HG03432 (cell line): ENCODE results near the gene ZNF467.

Source experiments
- ATAC-seq: cut with Tn5 transposase; IDR thresholded peaks from one replicate; pipeline ENCODE4 v1.9.1; 2021; ENCODE audit warnings: mild to moderate bottlenecking, moderate library complexity; ENCODE audit not compliant: unreplicated experiment

ZNF467 gene, protein sequence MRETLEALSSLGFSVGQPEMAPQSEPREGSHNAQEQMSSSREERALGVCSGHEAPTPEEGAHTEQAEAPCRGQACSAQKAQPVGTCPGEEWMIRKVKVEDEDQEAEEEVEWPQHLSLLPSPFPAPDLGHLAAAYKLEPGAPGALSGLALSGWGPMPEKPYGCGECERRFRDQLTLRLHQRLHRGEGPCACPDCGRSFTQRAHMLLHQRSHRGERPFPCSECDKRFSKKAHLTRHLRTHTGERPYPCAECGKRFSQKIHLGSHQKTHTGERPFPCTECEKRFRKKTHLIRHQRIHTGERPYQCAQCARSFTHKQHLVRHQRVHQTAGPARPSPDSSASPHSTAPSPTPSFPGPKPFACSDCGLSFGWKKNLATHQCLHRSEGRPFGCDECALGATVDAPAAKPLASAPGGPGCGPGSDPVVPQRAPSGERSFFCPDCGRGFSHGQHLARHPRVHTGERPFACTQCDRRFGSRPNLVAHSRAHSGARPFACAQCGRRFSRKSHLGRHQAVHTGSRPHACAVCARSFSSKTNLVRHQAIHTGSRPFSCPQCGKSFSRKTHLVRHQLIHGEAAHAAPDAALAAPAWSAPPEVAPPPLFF

DNA sequence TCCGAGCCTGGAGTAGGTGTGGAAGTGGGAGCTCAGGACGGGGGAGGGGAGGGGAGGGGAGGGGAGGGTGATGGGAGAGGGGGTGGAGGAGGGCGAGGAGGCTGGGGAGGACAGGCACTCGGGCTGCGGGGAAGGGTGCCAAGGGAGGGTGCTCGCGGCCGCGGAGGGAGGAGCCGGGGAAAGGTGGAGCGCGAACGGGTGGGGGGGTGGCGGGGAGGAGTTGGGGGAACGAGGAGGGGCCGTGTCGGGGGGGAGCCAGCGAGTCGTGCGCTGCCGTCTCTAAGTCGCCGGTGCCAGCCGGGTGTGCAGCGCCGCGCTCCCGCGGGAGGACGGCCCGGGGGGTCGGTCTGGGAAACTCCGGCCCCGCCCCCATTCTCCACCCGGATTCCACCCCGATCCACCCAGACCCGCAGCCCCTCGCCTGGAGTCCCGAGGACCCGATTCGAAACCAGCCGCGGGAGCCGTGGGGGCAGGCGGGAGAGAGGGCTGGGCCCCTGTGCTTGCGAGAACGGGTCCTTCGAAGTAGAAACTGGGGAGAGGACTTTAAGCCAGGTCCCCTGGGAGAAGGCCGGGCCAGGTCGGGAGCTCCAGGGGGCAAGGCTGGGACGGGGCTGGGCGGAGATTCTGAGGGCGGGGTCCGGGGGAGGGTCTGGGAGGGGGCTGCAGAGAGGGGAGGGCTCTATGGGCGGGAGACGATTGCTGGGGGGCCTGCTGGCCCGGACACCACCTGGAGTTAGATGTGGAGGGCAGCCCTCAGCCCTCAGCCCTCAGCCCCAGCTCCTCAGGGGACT lies at the start of gene ZNF467:
Gene ZNF467 (minus strand): TSS at position 143 of the 791 bp plus-strand sequence. CDS start 2,556 bp downstream, outside the sequence.
- no peak for ATAC-seq

DNA sequence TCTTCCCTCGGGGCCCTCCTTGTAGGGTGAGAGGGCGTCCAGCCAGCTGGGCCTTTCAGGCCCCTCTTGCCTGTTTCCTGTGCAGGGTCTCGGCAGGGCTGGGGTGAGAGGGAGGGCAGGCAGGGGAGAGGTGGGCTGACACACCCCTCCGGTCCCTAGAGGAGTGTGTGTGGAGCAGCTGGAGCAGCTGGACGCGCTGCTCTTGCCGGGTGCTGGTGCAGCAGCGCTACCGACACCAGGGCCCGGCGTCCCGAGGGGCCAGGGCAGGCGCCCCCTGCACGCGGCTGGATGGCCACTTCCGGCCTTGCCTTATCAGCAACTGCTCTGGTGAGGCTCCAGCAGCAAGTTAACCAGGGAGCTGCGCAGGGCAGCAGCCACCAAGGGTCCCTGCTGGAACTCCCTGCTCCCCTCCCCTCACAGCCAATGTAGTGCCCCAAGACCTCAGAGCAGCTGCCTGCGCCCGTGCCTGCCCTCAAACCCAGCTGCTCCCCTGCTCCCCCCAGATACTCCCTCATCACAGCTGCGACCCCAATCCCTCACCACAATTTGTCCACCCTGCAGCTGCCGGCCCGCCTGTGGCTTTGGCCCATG lies 49.1 kb upstream of the ZNF467 start:
- no peak for ATAC-seq

DNA sequence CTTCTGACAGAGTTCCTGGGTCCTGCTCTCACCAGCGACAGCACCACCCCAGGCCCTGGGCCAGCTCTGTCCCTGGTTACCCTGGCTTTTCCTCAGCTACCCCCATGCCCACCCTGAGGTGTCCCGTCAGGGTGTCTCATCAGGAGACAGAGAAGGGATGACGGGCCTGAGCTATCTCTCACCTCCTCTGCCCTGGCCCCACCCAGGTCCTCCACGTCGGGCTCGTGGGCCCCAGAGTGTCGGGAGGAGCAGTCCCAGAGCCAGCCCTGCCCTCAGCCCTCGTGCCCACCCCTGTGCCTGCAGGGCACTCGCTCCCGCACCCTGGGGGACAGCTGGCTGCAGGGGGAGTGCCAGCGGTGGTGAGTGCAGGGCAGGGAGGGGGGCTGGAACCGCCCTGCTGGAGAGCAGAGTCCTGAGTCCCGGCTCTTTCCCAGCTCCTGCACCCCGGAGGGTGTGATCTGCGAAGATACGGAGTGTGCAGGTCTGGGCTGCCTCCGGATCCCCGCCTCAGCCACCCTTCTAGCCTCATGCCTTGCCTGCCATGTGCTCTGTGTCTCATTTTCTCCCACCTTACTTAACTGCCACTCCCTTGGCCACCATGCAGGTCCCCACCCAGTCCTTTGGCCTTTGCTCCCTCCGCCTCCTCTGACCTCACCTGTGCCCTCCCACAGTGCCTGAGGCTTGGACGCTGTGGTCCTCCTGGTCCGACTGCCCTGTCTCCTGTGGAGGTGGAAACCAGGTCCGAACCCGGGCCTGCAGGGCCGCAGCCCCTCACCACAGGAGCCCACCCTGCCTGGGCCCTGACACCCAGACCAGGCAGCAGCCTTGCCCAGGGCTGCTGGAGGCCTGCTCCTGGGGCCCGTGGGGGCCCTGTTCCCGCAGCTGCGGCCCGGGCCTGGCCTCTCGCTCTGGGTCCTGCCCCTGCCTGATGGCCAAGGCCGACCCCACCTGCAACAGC lies 48.1 kb upstream of the ZNF467 start:
- no peak for ATAC-seq

- no peak for ATAC-seq
Measured at GRCh38 chr7:149820622-149821190, 47.3 kb upstream of the ZNF467 start.

DNA sequence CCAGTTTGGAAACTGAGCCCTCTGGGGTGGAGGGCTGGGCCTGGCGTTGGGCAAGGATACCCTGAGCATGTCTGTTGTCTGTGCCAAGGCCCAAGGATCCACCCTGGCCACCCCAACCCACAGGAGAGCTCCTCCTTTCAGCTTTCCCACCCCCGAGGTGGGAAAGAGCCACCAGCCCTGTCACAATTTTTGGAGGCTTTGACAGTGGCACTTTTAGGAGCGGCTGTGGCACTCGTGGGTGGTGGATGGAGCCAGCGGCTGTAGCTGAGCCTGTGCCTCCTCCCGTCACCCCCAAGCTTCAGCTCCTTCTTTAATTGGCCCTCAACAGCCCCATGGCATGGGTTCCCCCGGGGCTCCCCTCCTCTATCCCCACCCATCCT lies 46.6 kb upstream of the ZNF467 start:
- no peak for ATAC-seq

DNA sequence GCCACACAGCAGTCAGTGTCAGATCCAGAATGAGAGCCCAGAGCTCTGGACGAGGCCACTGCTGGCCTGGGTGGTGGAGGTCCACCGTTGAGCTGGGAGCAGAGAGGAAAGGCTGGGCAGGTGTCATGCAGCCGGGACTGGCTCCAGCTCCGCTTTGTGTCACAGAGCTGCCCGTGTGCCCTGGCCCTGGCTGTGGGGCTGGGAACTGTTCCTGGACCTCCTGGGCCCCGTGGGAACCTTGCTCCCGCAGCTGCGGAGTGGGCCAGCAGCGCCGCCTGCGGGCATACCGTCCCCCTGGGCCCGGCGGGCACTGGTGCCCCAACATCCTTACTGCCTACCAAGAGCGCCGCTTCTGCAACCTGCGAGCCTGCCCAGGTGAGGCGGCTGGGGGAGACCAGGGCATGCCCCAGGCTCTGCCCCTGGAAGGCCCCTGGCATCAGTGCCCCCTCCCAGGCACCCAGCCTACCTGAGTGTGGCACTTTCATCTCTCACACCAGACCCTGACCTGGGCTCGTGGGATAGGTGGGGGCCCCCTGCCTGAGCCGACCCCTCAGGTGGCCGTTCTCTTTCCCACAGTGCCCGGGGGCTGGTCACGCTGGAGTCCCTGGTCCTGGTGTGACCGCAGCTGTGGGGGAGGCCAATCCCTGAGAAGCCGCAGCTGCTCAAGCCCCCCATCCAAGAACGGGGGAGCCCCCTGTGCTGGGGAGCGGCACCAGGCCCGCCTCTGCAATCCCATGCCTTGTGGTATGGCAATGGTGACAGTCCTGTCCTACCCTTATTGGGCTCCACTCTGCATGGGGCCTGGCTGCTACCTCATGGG lies 46.0 kb upstream of the ZNF467 start:
- ATAC-seq = no peak

- ATAC-seq = no peak
Measured at GRCh38 chr7:149818536-149818840, 45.1 kb upstream of the ZNF467 start.

- no peak for ATAC-seq
Measured at GRCh38 chr7:149817836-149818535, 44.6 kb upstream of the ZNF467 start.

GRCh38 chr7:149817301-149817771 lies 43.9 kb upstream of the ZNF467 start:
- no peak for ATAC-seq

DNA sequence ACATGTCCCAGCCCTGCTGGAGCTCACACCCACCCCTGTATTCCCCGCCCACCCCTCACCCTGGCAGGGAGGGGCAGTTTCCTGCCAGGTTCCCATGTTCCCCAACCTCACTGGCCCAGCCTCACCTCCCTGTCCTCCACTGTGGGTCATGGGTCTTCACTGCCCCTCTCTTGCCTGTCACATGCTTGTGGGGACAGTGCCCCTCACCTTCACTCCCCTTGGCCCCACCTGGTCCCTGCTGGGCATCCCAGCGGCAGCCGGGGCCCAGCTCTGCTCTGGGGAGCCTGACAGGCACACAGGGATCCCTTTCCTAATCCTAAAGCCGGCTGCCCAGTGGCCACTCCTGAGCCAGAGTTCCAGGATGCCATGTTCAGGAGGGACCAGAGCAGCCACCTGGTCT lies 43.4 kb upstream of the ZNF467 start:
- ATAC-seq = no peak

DNA sequence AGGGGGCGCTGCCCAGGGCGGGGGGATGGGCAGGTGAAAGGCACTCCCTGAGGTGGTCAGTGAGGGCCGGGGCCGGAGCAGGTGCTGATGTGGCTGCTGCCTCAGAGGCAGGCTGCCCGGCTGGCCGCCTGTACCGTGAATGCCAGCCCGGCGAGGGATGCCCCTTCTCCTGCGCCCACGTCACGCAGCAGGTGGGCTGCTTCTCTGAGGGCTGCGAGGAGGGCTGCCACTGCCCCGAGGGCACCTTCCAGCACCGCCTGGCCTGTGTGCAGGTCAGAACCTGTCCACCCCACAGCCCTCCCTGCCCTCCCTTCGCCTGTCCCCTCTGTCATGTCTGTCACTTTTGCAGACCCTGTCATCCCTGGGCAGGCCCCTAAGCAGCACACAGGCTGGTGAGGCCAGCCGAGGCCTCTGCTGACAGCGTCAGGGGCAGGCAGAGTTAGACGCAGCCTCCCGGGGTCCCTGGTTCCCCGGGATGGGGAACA lies 42.9 kb upstream of the ZNF467 start:
- ATAC-seq = no peak

DNA sequence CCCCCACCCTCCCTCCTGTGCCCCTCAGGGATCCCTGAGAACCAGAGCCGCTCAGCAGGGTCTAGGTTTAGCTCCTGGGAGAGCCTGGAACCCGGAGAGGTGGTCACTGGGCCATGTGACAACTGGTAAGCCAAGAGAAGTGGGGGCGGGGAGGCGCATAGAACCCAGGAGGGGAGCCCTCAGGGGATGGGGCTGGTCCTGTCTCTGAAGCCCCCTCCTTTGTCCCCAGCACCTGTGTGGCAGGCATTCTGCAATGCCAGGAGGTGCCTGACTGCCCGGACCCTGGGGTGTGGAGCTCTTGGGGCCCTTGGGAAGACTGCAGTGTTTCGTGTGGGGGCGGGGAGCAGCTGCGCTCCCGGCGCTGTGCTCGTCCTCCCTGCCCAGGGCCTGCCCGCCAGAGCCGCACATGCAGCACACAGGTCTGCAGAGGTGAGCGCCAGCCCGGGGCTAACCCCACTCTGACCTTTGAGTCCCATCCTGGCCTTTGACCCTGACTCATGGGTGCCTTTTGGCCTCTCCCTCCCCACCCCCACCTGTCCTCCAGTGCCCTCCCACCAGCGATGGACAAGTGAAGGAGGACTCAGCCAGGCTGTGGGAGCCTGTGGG lies 42.4 kb upstream of the ZNF467 start:
- ATAC-seq = no peak

DNA sequence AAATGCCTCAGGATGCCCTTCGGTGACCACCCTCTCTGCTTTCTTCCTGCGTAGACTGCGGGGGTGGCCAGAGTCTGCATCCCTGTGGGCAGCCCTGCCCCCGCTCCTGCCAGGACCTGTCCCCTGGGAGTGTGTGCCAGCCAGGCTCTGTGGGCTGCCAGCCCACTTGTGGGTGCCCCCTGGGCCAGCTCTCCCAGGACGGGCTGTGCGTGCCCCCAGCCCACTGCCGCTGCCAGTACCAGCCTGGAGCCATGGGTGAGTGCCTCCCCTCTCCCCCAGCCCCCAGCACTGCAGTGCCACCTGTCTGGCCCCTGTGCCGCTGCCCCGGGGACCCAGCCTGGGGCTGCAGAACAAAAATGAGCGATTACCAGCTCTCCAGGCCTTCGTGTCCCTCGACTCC lies 41.7 kb upstream of the ZNF467 start:
- ATAC-seq = no peak

DNA sequence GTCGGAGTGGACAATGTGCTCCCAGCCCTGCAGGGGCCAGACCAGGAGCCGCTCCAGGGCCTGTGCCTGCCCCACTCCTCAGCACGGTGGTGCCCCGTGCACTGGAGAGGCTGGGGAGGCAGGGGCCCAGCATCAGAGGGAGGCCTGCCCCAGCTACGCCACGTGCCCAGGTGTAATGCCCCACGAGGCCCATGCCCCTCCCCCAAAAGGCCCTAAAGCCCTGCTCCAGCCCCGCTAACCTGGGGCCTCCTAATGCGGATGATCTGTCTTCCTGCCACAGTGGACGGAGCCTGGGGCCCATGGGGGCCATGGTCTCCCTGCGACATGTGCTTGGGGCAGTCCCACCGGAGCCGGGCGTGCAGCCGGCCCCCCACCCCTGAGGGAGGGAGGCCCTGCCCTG lies 41.1 kb upstream of the ZNF467 start:
- no peak for ATAC-seq

DNA sequence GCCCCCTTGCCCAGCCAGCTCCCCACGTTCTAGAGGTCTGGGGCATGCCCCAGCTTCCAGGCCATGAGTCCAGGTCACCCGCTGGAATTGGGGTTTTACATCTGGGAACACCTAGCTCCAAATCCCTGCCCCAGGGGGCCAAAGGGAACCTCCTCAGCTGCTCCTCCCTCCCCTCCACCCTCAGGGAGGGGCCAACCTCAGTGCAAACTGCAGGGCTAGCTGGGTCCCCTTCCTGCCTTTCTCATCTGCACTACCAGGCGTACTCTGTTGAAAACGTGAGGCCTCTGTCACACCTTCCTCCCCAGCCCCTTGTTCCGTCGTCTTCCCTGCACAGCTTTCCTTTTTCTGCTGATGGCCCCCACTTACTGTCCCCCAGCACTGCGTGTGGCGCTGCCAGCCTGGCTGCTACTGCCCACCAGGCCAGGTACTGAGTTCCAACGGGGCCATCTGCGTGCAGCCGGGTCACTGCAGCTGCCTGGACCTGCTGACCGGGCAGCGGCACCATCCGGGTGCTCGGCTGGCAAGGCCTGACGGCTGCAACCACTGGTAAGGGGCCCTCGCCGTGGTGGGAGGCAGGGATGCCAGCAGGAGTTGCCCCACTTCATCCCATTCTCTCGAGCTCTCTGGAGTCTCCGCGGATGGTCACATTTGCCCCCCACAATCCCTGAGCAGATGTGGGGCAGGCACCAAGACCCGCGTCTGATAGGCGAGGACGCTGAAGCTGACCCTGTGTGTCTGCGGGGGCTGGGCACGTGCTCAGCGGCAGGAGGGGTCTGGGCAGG lies 40.1 kb upstream of the ZNF467 start:
- ATAC-seq = no peak

- ATAC-seq = no peak
Measured at GRCh38 chr7:149811831-149812490, 38.6 kb upstream of the ZNF467 start.

- no peak for ATAC-seq
Measured at GRCh38 chr7:149811221-149811620, 37.8 kb upstream of the ZNF467 start.
